Measurements from ENCODE around the gene OR6K2. TPM values are rescaled to one million over a fixed set of nuclear protein-coding genes. Genes with fewer than 3 reads are reported as not detected.

Gene OR6K2
- total and polyA plus RNA-seq, 2 of the 4 experiments (the other 2 are of a cell fraction): not detected

- Histone ChIP-seq H3K18ac (ENCODE audit: low read depth, low read length) (no peak overlapping the region), H4K20me1 (ENCODE audit: insufficient read depth, low read length) (no peaks in the 10 kb centered on the region), H3K27me3 (ENCODE audit: control insufficient read depth, insufficient read depth, low read length) (no peaks in the 10 kb centered on the region), H2BK5ac (ENCODE audit: low read depth, low read length, poor library complexity, severe bottlenecking) (no peak overlapping the region), H4K5ac (ENCODE audit: low read depth, low read length) (no peak overlapping the region), H3K23ac (ENCODE audit: low read depth, low read length) (no peak overlapping the region), H3K27ac (ENCODE audit: insufficient read depth, low read length) (no peak overlapping the region), H3K79me1 (ENCODE audit: low read depth in 1 of 2, low read length in 2 of 2) (no peaks in the 10 kb centered on the region), H2AK9ac (replicated peaks; ENCODE audit: low read depth, low read length, poor library complexity) (no peak overlapping the region), H4K8ac (ENCODE audit: low read depth in 2 of 2, low read length in 2 of 2) (no peak overlapping the region), H2BK15ac (ENCODE audit: low read depth, low read length) (no peak overlapping the region), H3K36me3 (ENCODE audit: control insufficient read depth, insufficient read depth, low read length) (no peaks in the 10 kb centered on the region), H3K4me3 (ENCODE audit: insufficient read depth, low read depth, low read length) (no peak overlapping the region), H4K91ac (ENCODE audit: insufficient read depth, low read depth, low read length) (no peak overlapping the region), H3K9me3 (ENCODE audit: control insufficient read depth, insufficient read depth, low read length) (no peaks in the 10 kb centered on the region; the same call in 1 of the 2 replicates), H3K4me1 (ENCODE audit: control insufficient read depth, insufficient read depth, low read length) (no peaks in the 10 kb centered on the region), H3K9me1 (ENCODE audit: insufficient read depth, low read length) (no peaks in the 10 kb centered on the region), H3K4ac (ENCODE audit: low read depth, low read length) (no peak overlapping the region), H2BK120ac (ENCODE audit: low read depth, low read length) (no peak overlapping the region), H2AK5ac (ENCODE audit: low read depth, low read length) (no peak overlapping the region), H3K14ac (replicated peaks; ENCODE audit: low read depth, low read length) (no peak overlapping the region), H3K56ac (ENCODE audit: extremely low read depth, insufficient read depth, low read length) (no peak overlapping the region), H2BK20ac (ENCODE audit: low read depth, low read length) (no peak overlapping the region), H3K9ac (ENCODE audit: low read depth, low read length) (no peak overlapping the region), H3K4me2 (ENCODE audit: low read depth, low read length) (no peak overlapping the region), H2AFZ (replicated peaks; ENCODE audit: low read length, poor library complexity) (no peak overlapping the region)
- no TSS peak for BruUV-seq (replicated peaks)
- no peak for TF ChIP-seq RCOR1 (IDR thresholded peaks at IDR 0.05; ENCODE audit: insufficient replicate concordance, low read length)
- TF ChIP-seq RAD21 (IDR thresholded peaks at IDR 0.05; ENCODE audit: low read length): no peak
- TF ChIP-seq CHD1 (IDR thresholded peaks at IDR 0.05; ENCODE audit: low read depth, low read length): no peak
- no peak for TF ChIP-seq BHLHE40 (IDR thresholded peaks at IDR 0.05; ENCODE audit: low read depth, low read length)
- no peak for TF ChIP-seq MAFK (IDR thresholded peaks at IDR 0.05; ENCODE audit: low read depth, low read length)
- no peak for TF ChIP-seq RFX5 (IDR thresholded peaks at IDR 0.05; ENCODE audit: low read depth, low read length)
- no peak for TF ChIP-seq SMC3 (IDR thresholded peaks at IDR 0.05; ENCODE audit: low read depth, low read length)
- no peak for TF ChIP-seq MAZ (IDR thresholded peaks at IDR 0.05; ENCODE audit: borderline replicate concordance, low read depth, low read length)
- TF ChIP-seq, protein P1, sequence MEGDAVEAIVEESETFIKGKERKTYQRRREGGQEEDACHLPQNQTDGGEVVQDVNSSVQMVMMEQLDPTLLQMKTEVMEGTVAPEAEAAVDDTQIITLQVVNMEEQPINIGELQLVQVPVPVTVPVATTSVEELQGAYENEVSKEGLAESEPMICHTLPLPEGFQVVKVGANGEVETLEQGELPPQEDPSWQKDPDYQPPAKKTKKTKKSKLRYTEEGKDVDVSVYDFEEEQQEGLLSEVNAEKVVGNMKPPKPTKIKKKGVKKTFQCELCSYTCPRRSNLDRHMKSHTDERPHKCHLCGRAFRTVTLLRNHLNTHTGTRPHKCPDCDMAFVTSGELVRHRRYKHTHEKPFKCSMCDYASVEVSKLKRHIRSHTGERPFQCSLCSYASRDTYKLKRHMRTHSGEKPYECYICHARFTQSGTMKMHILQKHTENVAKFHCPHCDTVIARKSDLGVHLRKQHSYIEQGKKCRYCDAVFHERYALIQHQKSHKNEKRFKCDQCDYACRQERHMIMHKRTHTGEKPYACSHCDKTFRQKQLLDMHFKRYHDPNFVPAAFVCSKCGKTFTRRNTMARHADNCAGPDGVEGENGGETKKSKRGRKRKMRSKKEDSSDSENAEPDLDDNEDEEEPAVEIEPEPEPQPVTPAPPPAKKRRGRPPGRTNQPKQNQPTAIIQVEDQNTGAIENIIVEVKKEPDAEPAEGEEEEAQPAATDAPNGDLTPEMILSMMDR (conservative IDR thresholded peaks at IDR 0.05; ENCODE audit: low read depth, low read length): no peak
- no peak for TF ChIP-seq MXI1 (IDR thresholded peaks at IDR 0.05; ENCODE audit: borderline replicate concordance, low read depth, low read length)
- TF ChIP-seq POLR2A (IDR thresholded peaks at IDR 0.05; ENCODE audit: low read depth, low read length): no peak
- ChIA-PET POLR2A (ENCODE audit: unreplicated experiment) (no interaction called here), CTCF (no interaction called here)
- intact Hi-C loops (cut with micrococcal nuclease) (no loop called here), dilution Hi-C loops (cut with HindIII; ENCODE audit: low sequenced_read_pairs, unreplicated experiment) (no loop called here), in situ Hi-C loops (cut with MboI; ENCODE audit: low sequenced_read_pairs) (no loop called here)
- DNase-seq (no peak), ATAC-seq (ENCODE audit: low read depth) (no peak)
Observed at GRCh38 chr1:158691907-158692306, 8.5 kb downstream of the OR6K2 start.

All from IMR-90 (cell line).